ENCODE results near the gene PARD3B.

GRCh38 chr2:204496779-204497178, 48.5 kb upstream of the PARD3B start:
- TF ChIP-seq CTCF (conservative IDR thresholded peaks at IDR 0.05; ENCODE audit: low read depth, low read length) = no peak
- no peak for TF ChIP-seq CEBPB (IDR thresholded peaks at IDR 0.05; ENCODE audit: low read depth, low read length)
- TF ChIP-seq POLR2A (IDR thresholded peaks at IDR 0.05; ENCODE audit: low read depth, low read length) = no peak
- no peak for TF ChIP-seq RFX5 (IDR thresholded peaks at IDR 0.05; ENCODE audit: low read depth, low read length)
- no peak for TF ChIP-seq USF2 (IDR thresholded peaks at IDR 0.05; ENCODE audit: low read depth, low read length)
